HG03108 (cell line): ENCODE data around the gene PTPN21.
"Not testable (repeated sequence)": the region's sequence is repeated elsewhere in the genome, so short reads cannot be mapped to it uniquely, and the experiment has no call there.

Experiments
- ATAC-seq: cut with Tn5 transposase; IDR thresholded peaks from one replicate; pipeline ENCODE4 v1.9.1; 2021; ENCODE audit warnings: moderate library complexity; ENCODE audit not compliant: unreplicated experiment

The PTPN21 gene

GRCh38 chr14:88552876-88553275 is 1.9 kb downstream of the PTPN21 start:
- no peak for ATAC-seq

GRCh38 chr14:88551980-88552431 is 2.8 kb downstream of the PTPN21 start:
- no peak for ATAC-seq

- ATAC-seq: no peak
These were observed 3.5 kb downstream of the PTPN21 start for GRCh38 chr14:88551094-88551870.

GRCh38 chr14:88550078-88550477 is 4.7 kb downstream of the PTPN21 start:
- no peak for ATAC-seq

- no peak for ATAC-seq
These were observed 7.4 kb downstream of the PTPN21 start for GRCh38 chr14:88547386-88547780.

GRCh38 chr14:88546621-88547385 is 8.0 kb downstream of the PTPN21 start:
- no peak for ATAC-seq

- no peak for ATAC-seq
These were observed 9.6 kb downstream of the PTPN21 start for GRCh38 chr14:88545256-88545655.

- ATAC-seq: no peak
These were observed 11.7 kb downstream of the PTPN21 start for GRCh38 chr14:88542857-88543795.

- no peak for ATAC-seq
These were observed 13.5 kb downstream of the PTPN21 start for GRCh38 chr14:88541324-88541723.

GRCh38 chr14:88535813-88536212 is 19.0 kb downstream of the PTPN21 start:
- no peak for ATAC-seq

GRCh38 chr14:88535149-88535548 is 19.7 kb downstream of the PTPN21 start:
- no peak for ATAC-seq

GRCh38 chr14:88533064-88533602 is 21.7 kb downstream of the PTPN21 start:
- ATAC-seq: no peak

- not testable (repeated sequence) for ATAC-seq
These were observed 24.9 kb downstream of the PTPN21 start for GRCh38 chr14:88529889-88530288.

GRCh38 chr14:88522393-88522792 is 32.4 kb downstream of the PTPN21 start:
- no peak for ATAC-seq

- ATAC-seq: no peak
These were observed 33.0 kb downstream of the PTPN21 start for GRCh38 chr14:88521818-88522217.

GRCh38 chr14:88519907-88520306 is 34.9 kb downstream of the PTPN21 start:
- no peak for ATAC-seq

GRCh38 chr14:88518592-88519512 is 36.0 kb downstream of the PTPN21 start:
- ATAC-seq: no peak

- ATAC-seq: no peak
These were observed 37.9 kb downstream of the PTPN21 start for GRCh38 chr14:88516861-88517357.

GRCh38 chr14:88515499-88516221 is 39.1 kb downstream of the PTPN21 start:
- no peak for ATAC-seq
